ENCODE results near the gene POLR2L. TPM values are rescaled to one million over a fixed set of nuclear protein-coding genes. Genes with fewer than 3 reads are reported as not detected.

Gene POLR2L
- total and polyA plus RNA-seq, 2 of the 13 experiments (the other 11 are each of a cell fraction or from before 2014, with no cell fraction given): 104 to 114 TPM

DNA sequence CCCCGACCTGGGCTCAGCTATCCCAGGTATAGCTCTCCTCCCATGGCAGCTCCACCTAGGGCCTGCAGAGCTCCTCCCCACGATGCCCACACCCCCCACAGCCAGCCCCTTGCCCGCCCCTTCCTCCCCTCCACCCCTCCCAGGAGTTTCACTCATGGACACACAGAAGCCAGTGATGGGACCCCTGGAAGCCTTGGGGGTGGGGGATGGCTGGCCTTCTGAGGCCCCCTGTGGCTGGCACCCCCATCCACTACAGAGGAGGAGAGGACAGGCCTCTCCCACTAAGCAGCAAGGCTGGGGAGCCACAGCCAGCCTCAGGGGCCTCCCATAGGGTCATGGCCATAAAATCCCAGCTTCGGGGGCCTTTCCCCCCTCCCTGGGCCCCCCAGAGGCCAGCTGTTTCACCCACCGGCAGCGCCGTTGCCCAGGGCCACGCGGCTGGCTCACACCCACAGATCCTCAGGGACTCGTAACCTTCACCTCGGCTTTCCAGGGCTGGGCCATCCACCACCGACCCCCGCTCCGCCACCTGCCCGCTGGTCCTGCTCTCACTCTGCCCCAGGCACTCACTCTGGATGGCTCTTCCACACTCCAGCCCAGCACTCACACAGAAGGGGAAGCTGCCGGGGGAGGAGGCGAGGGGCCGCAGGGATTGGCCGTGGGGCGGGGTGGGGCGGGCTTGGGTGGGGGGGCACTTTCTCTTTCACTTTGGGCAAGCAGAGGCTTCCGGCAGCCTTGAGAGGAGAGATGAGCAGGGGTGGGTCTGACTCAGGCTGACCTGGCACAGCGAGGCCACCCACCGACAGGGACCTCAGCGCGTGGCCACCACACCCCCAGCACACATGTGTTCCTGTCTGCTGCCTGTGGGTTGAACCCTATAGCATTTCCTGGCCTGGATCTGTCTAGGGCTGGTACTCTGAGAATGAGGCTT is 46.4 kb downstream of the POLR2L start (continued):
- TF ChIP-seq RBFOX2 (IDR thresholded peaks at IDR 0.05; ENCODE audit: low read depth, low read length) (peak; percentile 40; the same call in 1 of the 2 replicates), NCOA2 (CRISPR knock-in tag; IDR thresholded peaks at IDR 0.05) (no peak), ZNF749 (CRISPR knock-in tag; IDR thresholded peaks at IDR 0.05; ENCODE audit: borderline replicate concordance) (no peak), BRCA1 (CRISPR knock-in tag; IDR thresholded peaks at IDR 0.05) (no peak), MYC (CRISPR knock-in tag; IDR thresholded peaks at IDR 0.05; ENCODE audit: borderline replicate concordance) (peak; percentile 34; the same call in 1 of the 2 replicates), PAXIP1 (CRISPR knock-in tag; conservative IDR thresholded peaks at IDR 0.05) (0 out of 2 replicates have a peak, but pooled peaks have one; percentile 4), MXI1 (IDR thresholded peaks at IDR 0.05; ENCODE audit: borderline replicate concordance, low read depth, low read length) (peak; percentile 96), TRIM22 (IDR thresholded peaks at IDR 0.05) (no peak), ZNF687 (CRISPR knock-in tag; IDR thresholded peaks at IDR 0.05) (peak; percentile 54; the same call in 1 of the 2 replicates), ZKSCAN5 (CRISPR knock-in tag; IDR thresholded peaks at IDR 0.05) (no peak)
- TF ChIP-seq, protein P1, sequence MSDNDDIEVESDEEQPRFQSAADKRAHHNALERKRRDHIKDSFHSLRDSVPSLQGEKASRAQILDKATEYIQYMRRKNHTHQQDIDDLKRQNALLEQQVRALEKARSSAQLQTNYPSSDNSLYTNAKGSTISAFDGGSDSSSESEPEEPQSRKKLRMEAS (IDR thresholded peaks at IDR 0.05): peak; percentile 78
- TF ChIP-seq, protein P2, sequence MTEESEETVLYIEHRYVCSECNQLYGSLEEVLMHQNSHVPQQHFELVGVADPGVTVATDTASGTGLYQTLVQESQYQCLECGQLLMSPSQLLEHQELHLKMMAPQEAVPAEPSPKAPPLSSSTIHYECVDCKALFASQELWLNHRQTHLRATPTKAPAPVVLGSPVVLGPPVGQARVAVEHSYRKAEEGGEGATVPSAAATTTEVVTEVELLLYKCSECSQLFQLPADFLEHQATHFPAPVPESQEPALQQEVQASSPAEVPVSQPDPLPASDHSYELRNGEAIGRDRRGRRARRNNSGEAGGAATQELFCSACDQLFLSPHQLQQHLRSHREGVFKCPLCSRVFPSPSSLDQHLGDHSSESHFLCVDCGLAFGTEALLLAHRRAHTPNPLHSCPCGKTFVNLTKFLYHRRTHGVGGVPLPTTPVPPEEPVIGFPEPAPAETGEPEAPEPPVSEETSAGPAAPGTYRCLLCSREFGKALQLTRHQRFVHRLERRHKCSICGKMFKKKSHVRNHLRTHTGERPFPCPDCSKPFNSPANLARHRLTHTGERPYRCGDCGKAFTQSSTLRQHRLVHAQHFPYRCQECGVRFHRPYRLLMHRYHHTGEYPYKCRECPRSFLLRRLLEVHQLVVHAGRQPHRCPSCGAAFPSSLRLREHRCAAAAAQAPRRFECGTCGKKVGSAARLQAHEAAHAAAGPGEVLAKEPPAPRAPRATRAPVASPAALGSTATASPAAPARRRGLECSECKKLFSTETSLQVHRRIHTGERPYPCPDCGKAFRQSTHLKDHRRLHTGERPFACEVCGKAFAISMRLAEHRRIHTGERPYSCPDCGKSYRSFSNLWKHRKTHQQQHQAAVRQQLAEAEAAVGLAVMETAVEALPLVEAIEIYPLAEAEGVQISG (CRISPR knock-in tag; IDR thresholded peaks at IDR 0.05): peak; percentile 13; the same call in 1 of the 2 replicates
- TF ChIP-seq, protein P3, sequence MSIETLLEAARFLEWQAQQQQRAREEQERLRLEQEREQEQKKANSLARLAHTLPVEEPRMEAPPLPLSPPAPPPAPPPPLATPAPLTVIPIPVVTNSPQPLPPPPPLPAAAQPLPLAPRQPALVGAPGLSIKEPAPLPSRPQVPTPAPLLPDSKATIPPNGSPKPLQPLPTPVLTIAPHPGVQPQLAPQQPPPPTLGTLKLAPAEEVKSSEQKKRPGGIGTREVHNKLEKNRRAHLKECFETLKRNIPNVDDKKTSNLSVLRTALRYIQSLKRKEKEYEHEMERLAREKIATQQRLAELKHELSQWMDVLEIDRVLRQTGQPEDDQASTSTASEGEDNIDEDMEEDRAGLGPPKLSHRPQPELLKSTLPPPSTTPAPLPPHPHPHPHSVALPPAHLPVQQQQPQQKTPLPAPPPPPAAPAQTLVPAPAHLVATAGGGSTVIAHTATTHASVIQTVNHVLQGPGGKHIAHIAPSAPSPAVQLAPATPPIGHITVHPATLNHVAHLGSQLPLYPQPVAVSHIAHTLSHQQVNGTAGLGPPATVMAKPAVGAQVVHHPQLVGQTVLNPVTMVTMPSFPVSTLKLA (IDR thresholded peaks at IDR 0.05): peak; percentile 76
